Transverse colon (tissue), 3 donors: Measurements from ENCODE around the gene TTLL4.

Experiments used
- CTCF ChIP-seq, 5 experiments: fragments of 200-600 bp in 3 of 5; fragments of 450-650 bp in 2 of 5; sonication (generic) in 3 of 5; IDR thresholded peaks; 1 replicate in 2 of 5; 2 replicates in 3 of 5; pipeline ENCODE4 v1.5.1; 2016 to 2017; ENCODE audit warnings: antibody characterized with exemption in 5 of 5, inconsistent platforms in 3 of 5, mild to moderate bottlenecking in 2 of 5, moderate library complexity in 1 of 5
- EP300 ChIP-seq: sonication (generic); formaldehyde crosslinking; IDR thresholded peaks from one replicate; pipeline ENCODE4 v1.6.1; 2017; ENCODE audit warnings: antibody characterized with exemption, low read depth
- POLR2A ChIP-seq: fragments of 450-650 bp; IDR thresholded peaks from one replicate; pipeline ENCODE4 v1.6.1; 2016; ENCODE audit warnings: antibody characterized with exemption, mild to moderate bottlenecking, moderate library complexity

DNA sequence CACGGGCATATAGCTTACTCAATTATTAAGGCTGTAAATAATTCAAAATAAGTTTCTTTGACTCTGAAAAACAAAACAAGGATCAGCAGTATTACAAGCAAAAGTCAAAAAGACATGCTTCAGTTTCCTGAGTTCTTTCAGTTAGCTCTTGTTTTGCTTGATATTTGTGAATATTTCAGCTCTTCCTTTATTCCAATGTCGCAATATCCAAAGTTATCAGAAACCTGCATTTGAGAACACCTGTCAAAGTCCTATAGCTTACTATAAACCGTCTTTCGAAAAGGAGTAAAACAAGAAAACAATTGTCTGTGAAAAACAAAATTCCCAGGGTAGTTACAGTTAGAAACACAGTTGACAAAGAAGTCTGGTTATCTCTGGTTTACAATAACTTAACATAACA, 86.1 kb downstream of the TTLL4 start:
- TF ChIP-seq POLR2A (no peak), CTCF (IDR thresholded peaks at IDR 0.05) (no peak), EP300 (no peak)
